Thyroid gland (tissue), 4 donors: ENCODE results near the gene GOLPH3L. TPM values are rescaled to one million over a fixed set of nuclear protein-coding genes. Genes with fewer than 3 reads are reported as not detected.
"Not testable (repeated sequence)": the region's sequence is repeated elsewhere in the genome, so short reads cannot be mapped to it uniquely, and the experiment has no call there.

Source experiments
- DNase-seq, 2 donors: peaks; one replicate each; pipeline ENCODE4 v3.0.0-alpha.2; 2019
- H3K27ac ChIP-seq, 3 donors: fragments of 200-600 bp; sonication (generic); 1 replicate in 2 of 3; 2 replicates in 1 of 3; pipeline ENCODE4 v1.5.1; 2016 to 2019; ENCODE audit warnings: mild to moderate bottlenecking in 1 of 3, moderate library complexity in 1 of 3
- H3K27me3 ChIP-seq: fragments of 200-600 bp; sonication (generic); one replicate; pipeline ENCODE4 v1.5.1; 2019
- H3K36me3 ChIP-seq, 2 donors: fragments of 200-600 bp; sonication (generic); one replicate each; pipeline ENCODE4 v1.5.1; 2016 to 2019
- H3K4me1 ChIP-seq, 2 donors: fragments of 200-600 bp; sonication (generic); one replicate each; pipeline ENCODE4 v1.5.1; 2017 to 2019
- H3K4me3 ChIP-seq, 3 donors: fragments of 200-600 bp; sonication (generic); replicated peaks in 1 of 3; 1 replicate in 2 of 3; 2 replicates in 1 of 3; pipeline ENCODE4 v1.5.1; 2016; ENCODE audit warnings: mild to moderate bottlenecking in 1 of 3
- H3K9me3 ChIP-seq: fragments of 200-600 bp; sonication (generic); one replicate; pipeline ENCODE4 v1.5.1; 2017
- POLR2A ChIP-seq, 2 donors: fragments of 450-650 bp; IDR thresholded peaks; one replicate each; pipeline ENCODE4 v1.6.1; 2017; ENCODE audit warnings: antibody characterized with exemption in 2 of 2, mild to moderate bottlenecking in 2 of 2, moderate library complexity in 1 of 2
- WGBS, 2 donors: methylation state at CpG; one replicate each; pipeline ENCODE4 v1.1.5; 2017; 5-methylcytosine and 5-hydroxymethylcytosine counted together
- intact Hi-C: fragments of 100-400 bp; cut with DNase I; formaldehyde crosslinking; loops from one replicate; pipeline ENCODE4 v1.15.1; 2023
- total RNA-seq, 4 donors: library from RNA; depleted of rRNA; stranded (reverse); fragments of >200 nt; gene quantifications; one replicate each; pipeline ENCODE4 v1.2.3, GENCODE V29; 2016
- TF ChIP-seq, protein P1 (sequence below), 6 experiments: fragments of 200-600 bp in 3 of 6; fragments of 450-650 bp in 3 of 6; sonication (generic) in 3 of 6; IDR thresholded peaks; one replicate each; pipeline ENCODE4 v1.5.1; 2016 to 2019; ENCODE audit warnings: antibody characterized with exemption in 6 of 6, mild to moderate bottlenecking in 2 of 6, inconsistent platforms in 1 of 6, moderate library complexity in 1 of 6

Gene GOLPH3L
- total RNA-seq, 4 donors from 2014 or later: 36.3 to 44.1 (median 39.2) TPM

DNA sequence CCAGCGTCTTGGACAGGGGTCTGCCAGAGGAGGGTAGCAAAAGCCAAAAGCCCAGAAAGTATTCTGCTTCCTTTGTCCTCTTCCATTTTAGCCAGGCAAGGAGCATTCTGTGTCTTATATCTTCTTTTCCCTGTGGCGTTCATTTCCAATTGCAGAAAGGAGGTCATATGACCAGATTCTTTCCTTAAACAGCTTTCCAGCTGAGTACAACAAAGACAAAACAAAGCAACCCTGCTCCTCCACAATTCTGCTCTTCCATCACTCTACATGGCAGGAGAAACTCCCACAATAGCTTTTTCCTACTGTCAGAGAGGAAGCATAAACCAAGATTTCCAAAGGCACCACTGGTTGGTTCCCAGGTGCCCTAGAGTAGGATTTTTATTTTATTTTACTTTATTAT is 87.2 kb downstream of the GOLPH3L start:
- Histone ChIP-seq H3K27me3 (no peaks in the 10 kb centered on the region), H3K27ac (peak overlapping the region; percentile 46 to 87 (median 86)), H3K4me3 (no peak overlapping the region), H3K36me3 (no peaks in the 10 kb centered on the region), H3K9me3 (no peaks in the 10 kb centered on the region), H3K4me1 (peaks cover 22 to 51% of the 10 kb centered on the region in 2 donors)
- TF ChIP-seq POLR2A (IDR thresholded peaks at IDR 0.05): no peak
- TF ChIP-seq, protein P1, sequence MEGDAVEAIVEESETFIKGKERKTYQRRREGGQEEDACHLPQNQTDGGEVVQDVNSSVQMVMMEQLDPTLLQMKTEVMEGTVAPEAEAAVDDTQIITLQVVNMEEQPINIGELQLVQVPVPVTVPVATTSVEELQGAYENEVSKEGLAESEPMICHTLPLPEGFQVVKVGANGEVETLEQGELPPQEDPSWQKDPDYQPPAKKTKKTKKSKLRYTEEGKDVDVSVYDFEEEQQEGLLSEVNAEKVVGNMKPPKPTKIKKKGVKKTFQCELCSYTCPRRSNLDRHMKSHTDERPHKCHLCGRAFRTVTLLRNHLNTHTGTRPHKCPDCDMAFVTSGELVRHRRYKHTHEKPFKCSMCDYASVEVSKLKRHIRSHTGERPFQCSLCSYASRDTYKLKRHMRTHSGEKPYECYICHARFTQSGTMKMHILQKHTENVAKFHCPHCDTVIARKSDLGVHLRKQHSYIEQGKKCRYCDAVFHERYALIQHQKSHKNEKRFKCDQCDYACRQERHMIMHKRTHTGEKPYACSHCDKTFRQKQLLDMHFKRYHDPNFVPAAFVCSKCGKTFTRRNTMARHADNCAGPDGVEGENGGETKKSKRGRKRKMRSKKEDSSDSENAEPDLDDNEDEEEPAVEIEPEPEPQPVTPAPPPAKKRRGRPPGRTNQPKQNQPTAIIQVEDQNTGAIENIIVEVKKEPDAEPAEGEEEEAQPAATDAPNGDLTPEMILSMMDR (IDR thresholded peaks at IDR 0.05): no peak
- DNase-seq: no peak
- WGBS, 2 donors: 67 to 68% methylated on average over 2 of the region's 2 CpGs
- intact Hi-C loops: no loop called here

DNA sequence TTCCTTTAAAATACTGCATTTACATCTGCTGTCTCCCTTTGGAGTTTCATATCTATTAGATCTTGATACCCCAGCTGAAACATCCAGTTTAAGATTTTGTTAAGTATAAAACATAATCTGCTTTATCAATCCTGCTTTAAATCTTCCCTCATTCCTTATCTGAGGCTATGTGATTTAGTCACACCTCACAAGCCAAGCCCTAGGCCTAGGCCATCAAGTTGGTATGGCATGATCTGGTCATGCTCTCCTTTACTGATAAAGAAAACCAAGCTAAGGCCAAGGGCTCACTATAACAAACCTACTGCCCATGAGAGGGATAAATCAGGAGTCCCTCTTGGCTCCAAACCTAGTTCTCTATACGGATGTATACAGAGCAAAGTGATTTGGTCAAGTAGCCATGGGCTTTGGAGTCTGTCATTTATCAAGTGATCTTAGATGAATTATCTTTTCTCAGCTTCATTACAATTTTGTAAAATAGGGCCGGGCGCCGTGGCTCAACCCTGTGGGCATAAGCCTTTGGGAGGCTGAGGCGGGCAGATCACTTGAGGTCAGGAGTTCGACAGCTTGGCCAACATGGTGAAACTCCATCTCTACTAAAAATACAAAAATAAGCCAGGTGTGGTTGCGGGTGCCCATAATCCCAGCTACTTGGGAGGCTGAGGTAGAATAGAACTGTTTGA is 90.4 kb downstream of the GOLPH3L start:
- Histone ChIP-seq H3K9me3 (no peaks in the 10 kb centered on the region), H3K27ac (no peak overlapping the region), H3K4me3 (no peak overlapping the region), H3K4me1 (peaks cover 8 to 35% of the 10 kb centered on the region in 2 donors), H3K36me3 (no peaks in the 10 kb centered on the region), H3K27me3 (no peaks in the 10 kb centered on the region)
- intact Hi-C loops: no loop called here
- WGBS, 2 donors: 97% methylated on average over 7 of the region's 7 CpGs
- TF ChIP-seq POLR2A (IDR thresholded peaks at IDR 0.05): no peak
- TF ChIP-seq, protein P1 (IDR thresholded peaks at IDR 0.05): no peak
- DNase-seq: no peak

DNA sequence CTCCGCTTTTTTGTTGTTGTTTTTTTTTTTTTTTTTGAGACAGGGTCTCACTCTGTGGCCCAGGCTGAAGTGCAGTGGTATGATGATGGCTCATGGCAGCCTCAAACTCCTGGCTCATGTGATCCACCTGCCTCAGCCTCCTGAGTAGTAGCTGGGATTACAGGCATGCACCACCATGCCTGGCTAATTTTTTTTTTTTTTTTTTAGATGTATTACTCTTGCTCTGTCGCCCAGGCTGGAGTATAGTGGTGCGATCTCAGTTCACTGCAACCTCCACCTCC is 91.6 kb downstream of the GOLPH3L start:
- H3K4me3 ChIP-seq, DNase-seq, H3K36me3 ChIP-seq, H3K9me3 ChIP-seq, H3K27me3 ChIP-seq, intact Hi-C loops: not testable (repeated sequence)
- H3K4me1 ChIP-seq: peaks cover 0 to 23% of the 10 kb centered on the region in 2 donors
- 95 to 99% methylated on average over 3 of the region's 3 CpGs for WGBS, 2 donors
- peak overlapping the region in 1 of 3 donors; percentile 74 for H3K27ac ChIP-seq

DNA sequence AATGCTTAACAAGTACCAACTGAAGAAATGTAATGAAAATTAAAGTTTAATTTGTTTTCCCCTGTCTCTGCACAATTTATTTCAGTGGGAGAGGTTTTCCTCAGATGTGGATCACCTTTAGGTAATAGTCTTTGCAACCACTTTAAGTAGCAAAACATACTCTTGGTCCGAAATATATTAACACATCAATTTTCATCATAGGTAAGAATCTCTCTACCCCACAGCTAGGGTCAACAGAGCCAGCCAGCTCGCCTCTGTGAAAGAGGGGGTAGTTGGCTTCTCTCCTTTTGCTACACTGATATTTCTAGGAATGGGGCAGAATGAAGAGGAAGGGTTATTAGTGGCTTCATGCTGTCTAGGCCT is 92.7 kb downstream of the GOLPH3L start:
- peaks cover 0 to 13% of the 10 kb centered on the region in 2 donors for H3K4me1 ChIP-seq
- intact Hi-C loops: no loop called here
- no peaks in the 10 kb centered on the region for H3K27me3 ChIP-seq
- no peaks in the 10 kb centered on the region for H3K9me3 ChIP-seq
- TF ChIP-seq, protein P1 (IDR thresholded peaks at IDR 0.05): no peak
- TF ChIP-seq POLR2A (IDR thresholded peaks at IDR 0.05): no peak
- DNase-seq: no peak
- peak overlapping the region; percentile 53 to 74 (median 64) for H3K27ac ChIP-seq
- peaks cover 7 to 10% of the 10 kb centered on the region in 2 donors for H3K36me3 ChIP-seq
- no peak overlapping the region for H3K4me3 ChIP-seq
- WGBS, 2 donors: 91 to 94% methylated on average over 2 of the region's 2 CpGs

GRCh38 chr1:150603711-150604110 is 93.2 kb downstream of the GOLPH3L start:
- Histone ChIP-seq H3K9me3 (no peaks in the 10 kb centered on the region), H3K4me1 (peaks cover 0 to 13% of the 10 kb centered on the region in 2 donors), H3K27me3 (no peaks in the 10 kb centered on the region), H3K4me3 (no peak overlapping the region), H3K27ac (peak overlapping the region in 1 of 3 donors; percentile 74), H3K36me3 (peaks cover 7 to 10% of the 10 kb centered on the region in 2 donors)
- TF ChIP-seq, protein P1 (IDR thresholded peaks at IDR 0.05): no peak
- no peak for TF ChIP-seq POLR2A (IDR thresholded peaks at IDR 0.05)
- intact Hi-C loops: no loop called here
- 79 to 91% methylated on average over 3 of the region's 3 CpGs for WGBS, 2 donors
- DNase-seq: no peak

DNA sequence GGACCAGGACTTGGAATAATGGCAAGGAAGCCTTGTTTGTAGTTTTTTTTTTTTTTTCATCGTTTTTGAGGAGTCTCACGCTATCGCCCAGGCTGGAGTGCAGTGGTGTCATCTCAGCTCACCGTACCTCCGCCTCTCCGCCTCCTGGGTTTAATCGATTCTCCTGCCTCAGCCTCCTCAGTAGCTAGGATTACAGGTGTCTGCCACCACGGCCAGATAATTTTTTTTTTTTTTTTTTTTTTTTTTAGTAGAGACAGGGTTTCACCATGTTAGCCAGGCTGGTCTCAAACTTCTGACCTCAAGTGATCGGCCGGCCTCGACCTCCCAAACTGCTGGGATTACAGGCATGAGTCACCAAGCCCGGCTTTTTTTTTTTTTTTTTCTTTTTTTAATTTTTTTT is 94.6 kb downstream of the GOLPH3L start:
- DNase-seq, H3K27ac ChIP-seq, H3K27me3 ChIP-seq, H3K36me3 ChIP-seq, intact Hi-C loops, H3K9me3 ChIP-seq, H3K4me3 ChIP-seq: not testable (repeated sequence)
- H3K4me1 ChIP-seq: peaks cover 0 to 13% of the 10 kb centered on the region in 2 donors
- 96 to 97% methylated on average over 12 of the region's 12 CpGs for WGBS, 2 donors
